Nephron (organoid): ENCODE data around the gene CDKN2B-AS1.

Experiments used
- H3K27ac Mint-ChIP-seq, 3 experiments: 2 replicates each; pipeline ENCODE4 v1.8.0; 2020; ENCODE audit warnings: mixed read lengths in 3 of 3, mild to moderate bottlenecking in 2 of 3, moderate library complexity in 1 of 3
- H3K27me3 Mint-ChIP-seq: 2 replicates; pipeline ENCODE4 v1.8.0; 2021; ENCODE audit warnings: low read depth, mild to moderate bottlenecking, moderate library complexity, mixed read lengths
- H3K36me3 Mint-ChIP-seq: 2 replicates; pipeline ENCODE4 v1.8.0; 2020; ENCODE audit warnings: low read depth, mixed read lengths
- H3K4me1 Mint-ChIP-seq: 2 replicates; pipeline ENCODE4 v1.8.0; 2020; ENCODE audit warnings: mixed read lengths
- H3K4me3 Mint-ChIP-seq, 3 experiments: 2 replicates each; pipeline ENCODE4 v1.8.0; 2020; ENCODE audit warnings: mild to moderate bottlenecking in 3 of 3, mixed read lengths in 3 of 3, moderate library complexity in 2 of 3
- H3K9me3 Mint-ChIP-seq: 2 replicates; pipeline ENCODE4 v1.8.0; 2020; ENCODE audit warnings: mixed read lengths
- TF ChIP-seq, protein P1 (sequence below), 3 experiments: fragments of 200-600 bp; sonication (generic); IDR thresholded peaks; one replicate each; pipeline ENCODE4 v1.5.0; 2021; ENCODE audit warnings: antibody characterized with exemption in 3 of 3; ENCODE audit not compliant: unreplicated experiment in 3 of 3

CDKN2B-AS1 gene

GRCh38 chr9:22046243-22046885 lies 51.8 kb downstream of the CDKN2B-AS1 start:
- Mint-ChIP-seq H3K36me3 (no peaks in the 10 kb centered on the region), H3K27me3 (no peaks in the 10 kb centered on the region), H3K4me1 (no peaks in the 10 kb centered on the region), H3K9me3 (no peaks in the 10 kb centered on the region), H3K4me3 (no peak overlapping the region), H3K27ac (no peak overlapping the region)
- TF ChIP-seq, protein P1, sequence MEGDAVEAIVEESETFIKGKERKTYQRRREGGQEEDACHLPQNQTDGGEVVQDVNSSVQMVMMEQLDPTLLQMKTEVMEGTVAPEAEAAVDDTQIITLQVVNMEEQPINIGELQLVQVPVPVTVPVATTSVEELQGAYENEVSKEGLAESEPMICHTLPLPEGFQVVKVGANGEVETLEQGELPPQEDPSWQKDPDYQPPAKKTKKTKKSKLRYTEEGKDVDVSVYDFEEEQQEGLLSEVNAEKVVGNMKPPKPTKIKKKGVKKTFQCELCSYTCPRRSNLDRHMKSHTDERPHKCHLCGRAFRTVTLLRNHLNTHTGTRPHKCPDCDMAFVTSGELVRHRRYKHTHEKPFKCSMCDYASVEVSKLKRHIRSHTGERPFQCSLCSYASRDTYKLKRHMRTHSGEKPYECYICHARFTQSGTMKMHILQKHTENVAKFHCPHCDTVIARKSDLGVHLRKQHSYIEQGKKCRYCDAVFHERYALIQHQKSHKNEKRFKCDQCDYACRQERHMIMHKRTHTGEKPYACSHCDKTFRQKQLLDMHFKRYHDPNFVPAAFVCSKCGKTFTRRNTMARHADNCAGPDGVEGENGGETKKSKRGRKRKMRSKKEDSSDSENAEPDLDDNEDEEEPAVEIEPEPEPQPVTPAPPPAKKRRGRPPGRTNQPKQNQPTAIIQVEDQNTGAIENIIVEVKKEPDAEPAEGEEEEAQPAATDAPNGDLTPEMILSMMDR (IDR thresholded peaks at IDR 0.05; ENCODE audit: unreplicated experiment in 3 of 3): no peak

- TF ChIP-seq, protein P1 (IDR thresholded peaks at IDR 0.05; ENCODE audit: unreplicated experiment in 3 of 3): no peak
- no peaks in the 10 kb centered on the region for H3K9me3 Mint-ChIP-seq
- H3K27ac Mint-ChIP-seq: no peak overlapping the region
- peaks cover 5% of the 10 kb centered on the region for H3K4me1 Mint-ChIP-seq
- H3K4me3 Mint-ChIP-seq: no peak overlapping the region
- H3K36me3 Mint-ChIP-seq: no peaks in the 10 kb centered on the region
- no peaks in the 10 kb centered on the region for H3K27me3 Mint-ChIP-seq
These were observed 53.0 kb downstream of the CDKN2B-AS1 start for GRCh38 chr9:22047596-22047995.

- Mint-ChIP-seq H3K27ac (no peak overlapping the region), H3K36me3 (no peaks in the 10 kb centered on the region), H3K4me3 (no peak overlapping the region), H3K4me1 (peaks cover 9% of the 10 kb centered on the region), H3K9me3 (no peaks in the 10 kb centered on the region), H3K27me3 (no peaks in the 10 kb centered on the region)
- TF ChIP-seq, protein P1 (IDR thresholded peaks at IDR 0.05; ENCODE audit: unreplicated experiment in 3 of 3): no peak
These were observed 54.8 kb downstream of the CDKN2B-AS1 start for GRCh38 chr9:22049411-22049810.

DNA sequence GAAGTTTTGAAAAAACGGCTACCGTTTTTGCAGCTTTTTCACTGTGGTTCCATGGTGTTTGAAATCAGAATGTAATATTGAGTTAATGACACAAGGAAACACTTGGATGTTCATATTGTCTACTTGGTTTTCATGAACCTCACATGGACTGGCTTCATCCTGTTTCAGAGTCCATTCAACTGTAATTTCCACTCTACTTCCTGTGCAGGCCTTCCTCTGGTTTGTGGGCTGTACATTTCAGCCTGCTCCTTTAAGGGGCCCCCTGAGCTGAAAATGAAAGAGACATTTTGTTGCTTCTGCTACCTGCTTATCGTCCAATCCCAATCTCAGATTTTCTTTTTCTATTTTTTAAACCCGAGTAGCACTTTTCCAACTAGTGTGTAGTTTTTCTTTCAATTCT lies 56.3 kb downstream of the CDKN2B-AS1 start:
- H3K27me3 Mint-ChIP-seq: no peaks in the 10 kb centered on the region
- peaks cover 9% of the 10 kb centered on the region for H3K4me1 Mint-ChIP-seq
- no peak overlapping the region for H3K27ac Mint-ChIP-seq
- TF ChIP-seq, protein P1 (IDR thresholded peaks at IDR 0.05; ENCODE audit: unreplicated experiment in 3 of 3): no peak
- no peak overlapping the region for H3K4me3 Mint-ChIP-seq
- H3K9me3 Mint-ChIP-seq: no peaks in the 10 kb centered on the region
- H3K36me3 Mint-ChIP-seq: no peaks in the 10 kb centered on the region

DNA sequence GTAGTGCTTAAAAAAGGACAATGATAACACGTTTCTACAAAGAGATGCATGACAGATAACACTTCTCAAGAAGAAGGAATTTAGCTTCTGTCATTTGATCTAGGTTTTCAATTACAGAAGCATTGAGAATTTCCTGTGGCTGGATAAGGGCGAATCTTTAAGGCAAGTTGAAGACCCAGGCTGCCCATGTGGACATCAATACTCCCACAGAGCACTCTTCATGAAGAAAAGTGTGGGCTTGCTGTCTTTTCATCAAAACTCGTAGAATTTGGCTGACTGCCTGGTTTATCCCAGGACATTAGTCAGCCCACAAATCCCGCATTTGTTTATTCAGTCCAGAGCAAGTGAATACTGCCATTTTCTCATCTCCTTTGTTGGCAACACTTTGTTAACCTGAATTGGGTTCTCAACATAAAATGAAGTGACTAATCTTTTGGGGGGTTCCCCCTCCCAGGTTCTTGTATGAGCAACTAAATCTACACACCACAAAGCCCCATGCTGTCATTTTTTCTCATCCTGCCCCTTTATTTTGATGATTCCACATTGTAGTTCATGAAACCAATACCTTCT lies 57.9 kb downstream of the CDKN2B-AS1 start:
- TF ChIP-seq, protein P1 (IDR thresholded peaks at IDR 0.05; ENCODE audit: unreplicated experiment in 3 of 3): no peak
- Mint-ChIP-seq H3K27ac (no peak overlapping the region), H3K9me3 (no peaks in the 10 kb centered on the region), H3K36me3 (no peaks in the 10 kb centered on the region), H3K27me3 (no peaks in the 10 kb centered on the region), H3K4me1 (peaks cover 9% of the 10 kb centered on the region), H3K4me3 (no peak overlapping the region)

DNA sequence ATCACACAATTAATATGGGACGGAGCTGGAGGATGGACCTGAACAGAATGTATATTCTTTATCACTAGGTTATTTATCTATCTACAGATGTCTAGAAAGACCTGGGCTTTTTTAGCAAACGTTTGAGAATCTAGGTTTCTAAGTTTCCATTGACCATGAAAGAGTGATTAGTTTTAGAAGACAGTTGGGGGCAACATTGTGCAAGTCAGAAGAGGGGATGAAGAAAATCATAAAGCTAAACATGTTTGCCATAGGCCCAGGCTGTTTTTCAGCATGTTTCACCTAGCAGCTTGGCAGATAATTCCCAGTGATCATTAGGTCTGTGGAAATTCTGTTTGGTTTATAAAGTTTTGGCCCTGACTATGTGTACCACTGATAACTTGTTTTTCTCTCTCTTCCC lies 58.6 kb downstream of the CDKN2B-AS1 start:
- Mint-ChIP-seq H3K4me3 (no peak overlapping the region), H3K4me1 (peaks cover 9% of the 10 kb centered on the region), H3K27me3 (no peaks in the 10 kb centered on the region), H3K9me3 (no peaks in the 10 kb centered on the region), H3K27ac (no peak overlapping the region), H3K36me3 (no peaks in the 10 kb centered on the region)
- TF ChIP-seq, protein P1 (IDR thresholded peaks at IDR 0.05; ENCODE audit: unreplicated experiment in 3 of 3): no peak
